ENCODE measurements around the gene TALDO1.

GRCh38 chr11:720017-720641 is 27.1 kb upstream of the TALDO1 start:
- TF ChIP-seq POLR2AphosphoS5 (IDR thresholded peaks at IDR 0.05; ENCODE audit: low read length) (no peak), POLR2A (IDR thresholded peaks at IDR 0.05; ENCODE audit: low read depth, low read length) (no peak), SUPT20H (IDR thresholded peaks at IDR 0.05; ENCODE audit: borderline replicate concordance, control insufficient read depth, low read depth, low read length) (no peak), EP300 (IDR thresholded peaks at IDR 0.05; ENCODE audit: borderline replicate concordance in 1 of 2, control insufficient read depth in 1 of 2, low read depth in 2 of 2, low read length in 2 of 2) (no peak), CTCF (IDR thresholded peaks at IDR 0.05 in 2 of 3, conservative IDR thresholded peaks at IDR 0.05 in 1 of 3; ENCODE audit: control insufficient read depth in 2 of 3, extremely low read depth in 1 of 3, insufficient read depth in 1 of 3, low read depth in 3 of 3, low read length in 3 of 3) (no peak), SMAD1 (IDR thresholded peaks at IDR 0.05; ENCODE audit: low read depth, partially characterized antibody) (no peak), TBL1XR1 (IDR thresholded peaks at IDR 0.05; ENCODE audit: low read depth, low read length) (no peak), LARP7 (IDR thresholded peaks at IDR 0.05) (no peak), SUZ12 (IDR thresholded peaks at IDR 0.05; ENCODE audit: unreplicated experiment) (no peak), EZH2 (IDR thresholded peaks at IDR 0.05; ENCODE audit: borderline replicate concordance, control insufficient read depth, low read depth, low read length) (no peak)

Data from GM12878 (cell line).